DMS 273 (cell line): ENCODE data around the gene CTRB1.
A peak's percentile ranks its signal among the peaks of the same experiment; 100 is the strongest.
"Not testable (repeated sequence)": the region's sequence is repeated elsewhere in the genome, so short reads cannot be mapped to it uniquely, and the experiment has no call there.

Experiments used
- DNase-seq: peaks from one replicate; lab custom pipeline; 2025; ENCODE audit not compliant: unreplicated experiment; lab: John Stamatoyannopoulos, UW

CTRB1 gene

DNA sequence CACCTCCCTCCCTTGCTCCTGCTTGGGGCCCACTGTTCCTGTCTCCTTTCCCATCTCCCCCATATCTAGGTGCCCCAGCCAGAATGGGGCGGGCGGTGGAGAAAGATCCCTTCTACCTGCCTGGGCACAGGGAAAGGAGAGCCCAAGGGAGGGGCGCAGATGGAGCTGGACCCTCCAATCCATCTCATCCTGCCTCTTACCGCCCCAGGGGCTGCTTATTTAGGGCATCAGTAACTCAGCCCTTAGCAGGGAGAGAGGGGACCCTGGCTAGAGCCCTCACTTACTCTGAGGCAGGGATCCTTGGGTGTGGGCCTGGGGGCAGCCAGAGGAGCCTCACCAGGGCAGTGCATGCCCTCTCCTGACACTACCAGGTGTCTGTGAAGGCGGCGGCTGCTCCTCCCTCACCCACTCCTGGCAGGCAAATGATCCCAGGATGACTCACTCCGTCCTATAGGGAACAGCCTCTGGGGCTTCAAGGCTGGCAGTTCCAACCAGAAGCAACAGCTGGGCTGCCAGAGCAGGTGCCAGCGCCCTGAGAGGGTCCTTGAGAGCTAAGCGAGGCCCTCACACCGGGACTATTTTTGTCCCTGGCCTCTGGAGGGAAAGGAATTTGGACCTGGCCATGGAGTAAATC lies 49.0 kb downstream of the CTRB1 start:
- DNase-seq, result peak; percentile 97

DNA sequence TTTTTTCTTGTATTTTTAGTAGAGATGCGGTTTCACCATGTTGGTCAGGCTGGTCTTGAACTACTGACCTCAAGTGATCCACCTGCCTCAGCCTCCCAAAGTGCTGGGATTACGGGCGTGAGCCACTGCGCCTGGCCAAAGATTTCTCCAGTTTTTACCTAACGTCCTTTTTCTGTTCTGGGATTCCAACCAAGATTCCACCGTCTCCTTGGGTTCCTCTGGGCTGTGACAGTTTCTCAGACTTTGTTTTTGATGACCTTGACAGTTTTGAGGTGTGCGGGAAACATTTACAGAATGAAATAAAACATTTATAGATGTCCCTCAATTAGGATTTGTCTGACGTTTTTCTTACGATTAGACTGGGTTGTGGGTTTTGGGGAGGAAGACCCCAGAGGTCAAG lies 50.6 kb downstream of the CTRB1 start:
- not testable (repeated sequence) for DNase-seq

DNA sequence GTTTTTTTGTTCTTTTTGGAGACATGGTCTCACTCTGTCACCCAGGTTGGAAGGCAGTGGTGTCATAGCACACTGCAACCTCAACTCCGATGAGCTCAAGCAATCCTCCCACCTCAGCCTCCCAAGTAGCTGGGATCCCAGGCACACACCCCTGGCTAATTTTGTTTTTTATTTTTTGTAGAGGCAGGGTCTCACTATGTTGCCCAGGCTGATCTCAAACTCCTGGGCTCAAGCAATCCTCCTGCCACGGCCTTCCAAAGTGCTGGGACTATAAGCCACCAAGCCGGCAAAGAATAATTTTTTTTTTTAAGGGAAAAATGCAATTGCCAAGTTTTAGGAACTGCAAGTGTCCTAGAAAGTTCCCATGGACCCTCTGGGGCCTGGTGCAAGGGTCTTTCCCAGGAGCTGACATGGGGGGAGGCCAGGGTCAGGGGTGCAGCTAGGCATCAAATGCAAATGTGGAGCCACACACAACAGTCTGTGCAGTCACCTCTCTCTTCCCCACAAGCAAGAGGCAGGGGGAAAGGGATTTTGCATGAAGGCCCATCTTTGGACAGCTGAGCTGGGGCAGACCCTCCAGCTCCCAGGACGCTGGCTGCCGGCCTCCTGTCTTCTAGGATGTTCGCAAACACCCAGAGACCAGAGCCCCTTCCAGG lies 52.8 kb downstream of the CTRB1 start:
- DNase-seq, result no peak

DNA sequence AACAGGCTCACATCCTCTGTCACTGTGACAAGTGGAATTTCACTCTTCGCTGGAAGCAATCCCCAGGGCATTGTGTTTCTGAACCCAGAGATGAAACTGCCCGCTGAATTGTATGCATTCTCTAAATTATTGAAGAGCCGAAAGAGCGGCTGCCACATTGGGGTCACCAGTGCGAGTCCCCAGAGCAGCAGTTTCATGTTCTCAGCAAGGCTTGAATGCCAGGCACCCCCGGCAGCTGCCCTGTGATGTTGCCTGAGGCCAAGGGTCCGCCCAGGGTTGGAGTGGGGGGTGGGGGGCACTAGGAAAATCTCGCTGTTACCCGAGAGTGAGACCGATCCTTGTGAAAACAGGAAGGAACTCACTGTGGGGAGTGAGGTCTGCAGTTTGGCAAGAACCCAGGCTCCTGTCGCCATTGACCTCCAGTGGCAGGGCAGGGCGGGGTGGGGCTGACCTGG lies 53.3 kb downstream of the CTRB1 start:
- no peak for DNase-seq

DNA sequence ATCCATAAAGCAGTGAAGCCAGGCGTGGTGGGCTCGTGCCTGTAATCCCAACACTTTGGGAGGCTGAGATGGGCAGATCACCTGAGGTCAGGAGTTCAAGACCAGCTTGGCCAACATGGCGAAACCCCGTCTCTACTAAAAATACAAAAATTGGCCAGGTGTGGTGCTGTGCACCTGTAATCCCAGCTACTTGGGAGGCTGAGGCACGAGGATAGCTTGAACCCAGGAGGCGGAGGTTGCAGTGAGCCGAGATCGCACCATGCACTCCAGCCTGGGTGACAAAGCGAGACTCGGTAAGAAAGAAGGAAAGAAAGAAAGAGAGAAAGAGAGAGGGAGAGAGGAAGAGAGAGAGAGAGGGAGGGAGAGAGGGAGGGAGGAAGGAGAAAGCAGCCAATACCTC lies 53.8 kb downstream of the CTRB1 start:
- DNase-seq, result not testable (repeated sequence)

DNA sequence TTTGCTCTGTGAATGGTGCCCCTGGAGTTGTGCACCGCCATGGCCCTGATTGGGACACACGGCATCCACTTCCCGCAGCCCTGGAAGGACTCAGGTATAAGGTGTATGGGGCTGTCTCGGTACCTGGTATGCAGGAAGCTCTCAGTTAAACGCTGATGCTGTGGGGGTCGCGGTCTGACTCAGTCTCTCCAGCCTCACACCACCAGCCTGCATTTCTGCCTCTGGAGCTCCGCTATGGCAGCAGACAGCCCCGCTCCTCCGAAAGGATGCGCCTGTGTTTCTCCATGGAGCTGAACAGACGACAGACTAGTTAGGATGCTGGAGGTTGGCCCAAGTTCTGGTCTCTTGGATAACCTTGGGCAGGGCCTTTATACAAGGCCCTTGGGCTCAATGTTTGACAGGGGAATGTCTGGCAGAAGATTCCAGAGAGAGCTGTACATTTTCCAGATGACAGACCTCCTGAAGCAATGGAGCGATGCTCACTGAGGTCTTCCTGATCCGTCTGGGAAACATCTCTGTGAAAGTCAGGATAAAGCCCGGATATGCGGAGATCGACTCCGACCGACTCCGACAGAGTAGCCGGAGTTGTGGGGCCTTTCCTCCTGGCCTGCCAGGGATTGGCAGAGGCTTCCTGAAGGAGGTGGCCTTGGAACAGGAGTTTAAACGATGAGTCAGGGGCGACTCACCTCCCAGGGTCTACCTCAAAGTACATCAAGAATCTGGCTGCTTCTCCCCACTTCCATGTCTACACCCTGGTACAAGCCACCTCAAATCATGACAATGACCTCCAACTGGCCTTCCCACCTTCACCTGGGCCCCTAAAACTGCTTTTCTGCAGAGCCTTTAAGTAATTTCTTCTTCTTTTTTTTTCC lies 54.5 kb downstream of the CTRB1 start:
- DNase-seq, result no peak
